SK-N-MC (cell line): Measurements from ENCODE around the gene NLGN1.

Source experiments
- EZH2 ChIP-seq: fragments of 200-600 bp; sonication (generic); IDR thresholded peaks from one replicate; pipeline ENCODE4 v1.6.1; 2017; ENCODE audit warnings: antibody characterized with exemption
- POLR2AphosphoS5 ChIP-seq: IDR thresholded peaks from 2 replicates; pipeline ENCODE4 v1.6.1; 2012; ENCODE audit warnings: mild to moderate bottlenecking, low read depth, low read length, borderline replicate concordance

- no peak for TF ChIP-seq EZH2
- TF ChIP-seq POLR2AphosphoS5 = no peak
These were observed 505.3 kb downstream of the NLGN1 start for GRCh38 chr3:173902871-173903270.
